22Rv1 (cell line): Measurements from ENCODE around the gene MBD2.

Source experiments
- ZFX ChIP-seq: fragments of 450-650 bp; IDR thresholded peaks from 2 replicates; pipeline ENCODE4 v1.6.1; 2017; ENCODE audit warnings: antibody characterized with exemption, borderline replicate concordance
- TF ChIP-seq, protein P1 (sequence below): fragments of 450-650 bp; IDR thresholded peaks from 2 replicates; pipeline ENCODE4 v1.5.1; 2017; ENCODE audit warnings: mild to moderate bottlenecking

DNA sequence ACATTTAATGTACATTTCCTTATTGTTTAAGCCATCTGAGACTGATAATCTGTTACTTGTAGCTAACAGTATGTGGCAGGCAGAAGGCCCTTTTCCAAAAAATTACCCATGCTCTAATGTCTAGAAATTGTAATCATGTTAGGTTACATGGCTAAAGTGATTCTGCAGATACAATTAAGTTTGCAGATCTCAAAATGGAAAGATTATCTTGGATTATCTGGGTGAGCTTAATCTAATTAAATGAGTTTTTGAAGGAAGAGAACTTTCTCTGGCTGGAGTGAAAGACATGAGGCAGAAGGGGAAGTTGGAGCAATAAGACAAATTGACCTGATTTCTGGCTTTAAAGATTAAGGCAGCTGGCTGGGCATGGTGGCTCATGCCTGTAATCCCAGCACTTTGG lies 76.3 kb downstream of the MBD2 start:
- TF ChIP-seq, protein P1, sequence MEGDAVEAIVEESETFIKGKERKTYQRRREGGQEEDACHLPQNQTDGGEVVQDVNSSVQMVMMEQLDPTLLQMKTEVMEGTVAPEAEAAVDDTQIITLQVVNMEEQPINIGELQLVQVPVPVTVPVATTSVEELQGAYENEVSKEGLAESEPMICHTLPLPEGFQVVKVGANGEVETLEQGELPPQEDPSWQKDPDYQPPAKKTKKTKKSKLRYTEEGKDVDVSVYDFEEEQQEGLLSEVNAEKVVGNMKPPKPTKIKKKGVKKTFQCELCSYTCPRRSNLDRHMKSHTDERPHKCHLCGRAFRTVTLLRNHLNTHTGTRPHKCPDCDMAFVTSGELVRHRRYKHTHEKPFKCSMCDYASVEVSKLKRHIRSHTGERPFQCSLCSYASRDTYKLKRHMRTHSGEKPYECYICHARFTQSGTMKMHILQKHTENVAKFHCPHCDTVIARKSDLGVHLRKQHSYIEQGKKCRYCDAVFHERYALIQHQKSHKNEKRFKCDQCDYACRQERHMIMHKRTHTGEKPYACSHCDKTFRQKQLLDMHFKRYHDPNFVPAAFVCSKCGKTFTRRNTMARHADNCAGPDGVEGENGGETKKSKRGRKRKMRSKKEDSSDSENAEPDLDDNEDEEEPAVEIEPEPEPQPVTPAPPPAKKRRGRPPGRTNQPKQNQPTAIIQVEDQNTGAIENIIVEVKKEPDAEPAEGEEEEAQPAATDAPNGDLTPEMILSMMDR, result no peak
- no peak for TF ChIP-seq ZFX
